Activated naive CD8-positive, alpha-beta T cell treated with anti-CD3 and anti-CD28 coated beads for 36 hours (primary cell): Measurements from ENCODE around the gene NUDCD3. TPM values are rescaled to one million over a fixed set of nuclear protein-coding genes. Genes with fewer than 3 reads are reported as not detected.

Experiments
- DNase-seq: peaks from one replicate; pipeline ENCODE4 v3.0.0; 2021
- H3K27ac Mint-ChIP-seq: one replicate; pipeline ENCODE4 v1.8.0; 2022; ENCODE audit warnings: mild to moderate bottlenecking, moderate library complexity, mixed read lengths
- H3K27me3 Mint-ChIP-seq: one replicate; pipeline ENCODE4 v1.8.0; 2022; ENCODE audit warnings: mild to moderate bottlenecking, mixed read lengths
- H3K36me3 Mint-ChIP-seq: one replicate; pipeline ENCODE4 v1.8.0; 2021; ENCODE audit warnings: mild to moderate bottlenecking, mixed read lengths
- H3K4me1 Mint-ChIP-seq: one replicate; pipeline ENCODE4 v1.8.0; 2021; ENCODE audit warnings: mixed read lengths
- H3K4me3 Mint-ChIP-seq: one replicate; pipeline ENCODE4 v1.8.0; 2022; ENCODE audit warnings: mild to moderate bottlenecking, moderate library complexity, mixed read lengths
- H3K9me3 Mint-ChIP-seq: one replicate; pipeline ENCODE4 v1.8.0; 2022; ENCODE audit warnings: mixed read lengths
- total RNA-seq, 2 experiments: library from RNA; stranded (reverse); gene quantifications; one replicate each; pipeline ENCODE4 v1.2.3, GENCODE V29; 2021

NUDCD3 gene
- total RNA-seq, 2 experiments from 2014 or later, result 94.9 to 96.9 TPM

DNA sequence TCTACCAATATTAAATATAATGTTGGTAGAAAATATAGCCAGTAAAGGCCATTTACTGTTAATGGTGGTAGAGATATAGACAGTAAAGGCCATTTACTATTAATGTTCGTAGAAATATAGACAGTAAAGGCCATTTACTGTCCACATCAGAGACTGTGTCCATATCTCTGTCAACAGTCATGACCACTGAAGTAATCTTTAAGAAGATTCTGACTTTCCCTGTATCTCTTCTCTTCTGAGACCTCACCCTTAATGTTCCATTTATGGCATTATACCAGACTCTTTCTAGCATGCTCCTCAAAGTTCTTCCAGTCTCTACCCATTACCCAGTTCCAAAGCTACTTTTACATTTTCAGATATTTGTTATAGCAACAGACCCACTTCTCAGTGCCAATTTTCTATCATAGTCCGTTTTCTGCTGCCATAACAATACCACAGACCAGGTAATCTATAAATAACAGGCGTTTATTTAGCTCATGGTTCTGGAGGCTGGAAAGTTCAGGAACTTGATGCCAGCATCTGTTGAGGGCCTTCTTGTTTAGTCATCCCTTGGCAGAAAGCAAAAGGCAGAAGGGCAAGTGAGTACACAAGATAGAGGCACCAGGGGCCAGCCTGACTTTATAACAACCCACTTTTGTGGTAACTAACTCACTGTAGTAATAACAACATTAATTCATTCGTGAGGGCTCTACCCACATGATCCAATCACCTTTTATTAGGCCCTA, 7.9 kb upstream of the NUDCD3 start:
- H3K36me3 Mint-ChIP-seq, result no peaks in the 10 kb centered on the region
- H3K9me3 Mint-ChIP-seq, result no peaks in the 10 kb centered on the region
- DNase-seq, result no peak
- peaks cover 9% of the 10 kb centered on the region for H3K27me3 Mint-ChIP-seq
- H3K27ac Mint-ChIP-seq, result no peak overlapping the region
- no peaks in the 10 kb centered on the region for H3K4me1 Mint-ChIP-seq
- no peak overlapping the region for H3K4me3 Mint-ChIP-seq

DNA sequence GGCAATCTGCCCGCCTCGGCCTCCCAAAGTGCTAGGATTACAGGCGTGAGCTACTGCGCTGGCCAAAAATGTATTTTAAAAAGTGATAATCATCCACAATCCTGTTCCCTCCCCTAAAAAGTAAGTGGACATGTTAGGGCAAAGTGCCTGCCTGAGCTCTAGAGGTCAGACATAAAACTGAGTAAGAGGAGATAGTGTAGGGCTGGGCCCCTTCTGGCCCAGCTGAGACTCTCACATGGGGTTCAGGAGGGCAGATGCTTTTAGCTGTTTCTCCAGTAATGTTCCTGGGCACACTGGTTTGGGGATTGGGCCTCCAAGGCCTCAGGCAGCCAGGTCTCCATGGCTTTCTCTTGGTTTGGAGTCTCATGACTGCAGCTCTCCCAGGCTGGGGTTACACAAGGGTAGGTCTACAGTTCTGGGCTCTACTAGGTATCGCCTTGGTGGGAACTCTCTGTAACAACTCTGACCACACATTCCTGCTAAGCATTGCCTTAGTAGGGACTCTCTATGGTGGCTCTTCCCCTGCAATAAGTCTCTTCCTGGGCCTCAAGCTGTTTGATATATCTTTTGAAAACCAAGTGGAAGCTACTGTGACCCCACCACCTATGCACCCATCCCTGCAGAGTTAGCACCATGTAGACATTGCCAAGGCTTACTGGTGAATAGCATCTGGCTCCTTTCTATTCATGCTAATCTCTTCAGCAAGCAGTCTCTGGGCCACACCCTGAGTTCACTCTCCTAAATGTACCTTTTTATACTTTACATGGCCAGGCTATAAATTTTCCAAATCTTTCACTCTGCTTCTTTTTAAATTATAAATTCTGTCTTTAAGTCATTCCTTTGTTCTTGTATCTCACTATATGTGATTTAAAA, 6.9 kb upstream of the NUDCD3 start:
- no peaks in the 10 kb centered on the region for H3K4me1 Mint-ChIP-seq
- H3K36me3 Mint-ChIP-seq, result no peaks in the 10 kb centered on the region
- no peak overlapping the region for H3K27ac Mint-ChIP-seq
- DNase-seq, result no peak
- peaks cover 6% of the 10 kb centered on the region for H3K27me3 Mint-ChIP-seq
- H3K9me3 Mint-ChIP-seq, result no peaks in the 10 kb centered on the region
- H3K4me3 Mint-ChIP-seq, result no peak overlapping the region

DNA sequence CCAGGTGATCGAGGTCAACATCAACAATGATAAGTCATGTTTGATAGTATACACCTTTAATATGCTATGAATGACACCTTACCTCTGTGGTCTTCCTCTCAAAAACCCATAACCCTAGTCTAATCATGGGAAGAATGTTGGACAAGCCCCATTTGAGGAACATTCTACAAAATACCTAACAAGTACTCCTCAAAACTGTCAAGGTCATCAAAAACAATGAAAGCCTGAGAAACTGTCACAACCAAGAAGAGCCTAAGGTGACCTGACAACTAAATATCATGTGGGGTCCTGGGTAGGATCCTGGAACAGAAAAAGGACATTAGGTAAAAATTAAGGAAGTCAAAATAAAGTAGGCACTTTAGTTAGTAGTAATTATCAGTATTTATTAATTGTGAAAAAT, 5.9 kb upstream of the NUDCD3 start:
- H3K27me3 Mint-ChIP-seq, result peaks cover 4% of the 10 kb centered on the region
- no peaks in the 10 kb centered on the region for H3K36me3 Mint-ChIP-seq
- DNase-seq, result no peak
- no peak overlapping the region for H3K27ac Mint-ChIP-seq
- no peaks in the 10 kb centered on the region for H3K4me1 Mint-ChIP-seq
- H3K9me3 Mint-ChIP-seq, result no peaks in the 10 kb centered on the region
- no peak overlapping the region for H3K4me3 Mint-ChIP-seq

DNA sequence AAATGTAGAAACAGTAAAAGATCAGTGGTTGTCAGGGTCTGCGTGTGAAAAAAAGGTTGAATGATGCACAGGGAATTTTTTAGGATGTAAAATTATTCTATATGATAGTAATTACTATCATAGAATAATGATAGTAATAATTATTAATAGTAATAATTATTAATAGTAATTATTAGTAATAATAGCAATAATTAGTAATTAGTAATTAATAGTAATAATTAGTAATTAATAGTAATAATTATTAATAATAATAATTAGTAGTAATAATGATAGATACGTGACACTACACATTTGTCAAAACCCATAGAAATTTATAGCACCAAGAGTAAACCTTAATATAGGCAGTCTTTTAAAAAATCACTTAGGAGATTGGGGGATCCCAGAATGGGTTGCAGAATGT, 4.5 kb upstream of the NUDCD3 start:
- Mint-ChIP-seq H3K36me3 (no peaks in the 10 kb centered on the region), H3K9me3 (no peaks in the 10 kb centered on the region), H3K4me1 (peaks cover 1% of the 10 kb centered on the region)

DNA sequence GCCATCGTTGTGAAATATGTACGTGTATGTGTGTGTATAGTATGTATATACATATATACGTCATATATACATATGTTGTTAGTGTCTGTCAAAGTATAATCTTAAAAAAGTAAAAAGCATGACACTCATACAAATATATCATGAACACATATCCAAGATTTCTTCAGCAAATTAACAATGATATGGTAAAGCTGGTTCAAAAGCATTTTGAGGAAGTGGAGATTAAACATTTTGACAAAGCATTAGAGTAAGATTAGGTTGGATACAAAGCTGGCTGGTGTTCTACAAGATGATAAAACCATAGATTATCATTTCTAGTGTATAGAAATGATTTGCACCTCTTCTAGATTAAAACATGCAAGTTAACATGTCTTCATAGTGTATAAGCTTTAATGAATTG, 771 bp upstream of the NUDCD3 start:
- Mint-ChIP-seq H3K27me3 (no peaks in the 10 kb centered on the region), H3K9me3 (no peaks in the 10 kb centered on the region), H3K27ac (peak overlapping the region; percentile 94)

More for the DNA sequence above, 4.5 kb upstream of the NUDCD3 start:
- Mint-ChIP-seq H3K27ac (no peak overlapping the region), H3K4me3 (no peak overlapping the region), H3K27me3 (peaks cover 4% of the 10 kb centered on the region)
- no peak for DNase-seq

DNA sequence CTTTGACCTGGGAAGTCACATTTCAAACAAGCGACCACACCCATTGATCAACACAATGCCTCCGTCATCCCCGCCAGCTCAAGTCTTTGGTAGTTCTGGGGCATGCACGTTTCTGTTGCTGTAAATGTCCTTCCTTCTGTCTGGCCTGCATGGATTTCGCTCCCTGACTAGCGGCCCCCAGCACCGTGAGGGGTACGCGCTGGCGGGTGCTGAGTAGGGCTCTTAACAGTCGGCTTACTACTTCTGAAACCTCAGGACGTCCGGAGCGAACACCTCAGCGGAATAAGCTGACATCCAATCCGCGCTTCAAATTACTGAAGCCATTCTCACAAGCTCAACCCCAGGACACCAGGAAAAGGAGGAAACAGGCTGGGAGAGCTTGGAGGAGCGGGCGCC, 505 bp downstream of the NUDCD3 start:
- H3K36me3 Mint-ChIP-seq, result peaks cover 29% of the 10 kb centered on the region
- H3K9me3 Mint-ChIP-seq, result no peaks in the 10 kb centered on the region
- H3K27me3 Mint-ChIP-seq, result no peaks in the 10 kb centered on the region
- peak overlapping the region; percentile 94 for H3K27ac Mint-ChIP-seq
- peaks cover 38% of the 10 kb centered on the region for H3K4me1 Mint-ChIP-seq
- peak overlapping the region; percentile 84 for H3K4me3 Mint-ChIP-seq
- DNase-seq, result no peak

More for the DNA sequence above, 771 bp upstream of the NUDCD3 start:
- DNase-seq, result no peak
- Mint-ChIP-seq H3K36me3 (peaks cover 20% of the 10 kb centered on the region), H3K4me1 (peaks cover 28% of the 10 kb centered on the region), H3K4me3 (peak overlapping the region; percentile 84)

DNA sequence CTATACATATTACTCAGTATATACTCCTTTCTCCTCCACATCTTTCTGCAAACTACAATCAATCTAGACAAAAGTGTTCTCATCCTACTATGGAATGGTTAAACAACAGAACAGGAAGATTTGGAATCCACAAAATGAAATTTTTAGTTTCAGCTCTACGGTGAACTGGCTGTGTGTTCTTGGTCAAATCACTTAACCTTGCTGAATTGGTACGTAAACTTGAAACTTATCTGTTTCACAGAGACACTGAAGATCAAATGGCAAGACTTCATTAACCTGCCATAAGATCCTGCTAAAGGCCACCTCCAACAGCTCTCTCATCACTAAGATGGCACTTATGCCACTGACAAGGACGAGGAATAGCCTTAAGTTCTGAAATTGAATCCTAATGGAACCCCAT, 1.5 kb downstream of the NUDCD3 start:
- H3K4me1 Mint-ChIP-seq, result peaks cover 44% of the 10 kb centered on the region
- H3K27ac Mint-ChIP-seq, result no peak overlapping the region
- H3K9me3 Mint-ChIP-seq, result peaks cover under 1% of the 10 kb centered on the region
- no peaks in the 10 kb centered on the region for H3K27me3 Mint-ChIP-seq
- H3K36me3 Mint-ChIP-seq, result peaks cover 38% of the 10 kb centered on the region
- H3K4me3 Mint-ChIP-seq, result peak overlapping the region; percentile 84
- no peak for DNase-seq

DNA sequence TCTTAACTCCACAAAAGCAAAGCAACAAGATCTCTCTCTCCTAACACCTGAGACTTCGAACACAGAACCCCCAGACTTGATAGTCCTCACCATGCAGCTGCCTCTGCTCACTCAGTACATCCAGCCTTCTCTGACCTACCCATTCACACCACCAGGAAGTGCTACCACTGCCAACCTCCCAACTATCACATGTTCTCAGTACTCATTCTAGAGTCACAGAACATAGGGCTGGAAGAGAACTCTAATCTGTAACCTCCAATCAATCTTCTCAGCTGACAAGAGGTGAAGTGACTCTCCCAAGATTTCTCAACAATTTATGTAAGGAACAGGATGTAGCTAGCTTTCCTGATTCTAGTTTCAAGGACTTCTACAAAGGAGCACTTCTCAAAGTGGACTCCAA, 3.8 kb downstream of the NUDCD3 start:
- Mint-ChIP-seq H3K4me3 (no peak overlapping the region), H3K27me3 (no peaks in the 10 kb centered on the region), H3K9me3 (peaks cover 15% of the 10 kb centered on the region), H3K36me3 (peaks cover 59% of the 10 kb centered on the region), H3K27ac (no peak overlapping the region), H3K4me1 (peaks cover 48% of the 10 kb centered on the region)
- no peak for DNase-seq

DNA sequence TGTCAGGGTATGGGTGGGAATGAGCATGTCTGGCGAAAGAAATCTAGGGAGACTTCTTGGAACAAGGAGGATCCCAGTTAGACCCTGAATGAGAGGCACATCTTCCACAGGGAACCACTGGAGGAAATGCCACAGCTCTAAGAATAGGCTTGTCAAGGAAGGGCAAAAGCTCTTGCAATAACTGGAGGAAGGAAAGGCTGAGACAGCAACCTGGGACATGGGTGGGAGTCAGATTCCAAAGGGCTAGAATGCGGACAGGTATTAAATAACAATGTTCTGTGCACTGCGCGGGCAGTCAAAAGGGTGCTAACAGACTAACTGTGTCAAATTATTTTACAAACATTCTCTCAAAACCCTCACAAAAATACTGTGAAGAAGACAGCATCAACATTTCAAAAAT, 4.5 kb downstream of the NUDCD3 start:
- DNase-seq, result no peak
- Mint-ChIP-seq H3K4me3 (no peak overlapping the region), H3K36me3 (peaks cover 66% of the 10 kb centered on the region), H3K27ac (no peak overlapping the region), H3K9me3 (peaks cover 15% of the 10 kb centered on the region), H3K27me3 (no peaks in the 10 kb centered on the region), H3K4me1 (peaks cover 51% of the 10 kb centered on the region)

DNA sequence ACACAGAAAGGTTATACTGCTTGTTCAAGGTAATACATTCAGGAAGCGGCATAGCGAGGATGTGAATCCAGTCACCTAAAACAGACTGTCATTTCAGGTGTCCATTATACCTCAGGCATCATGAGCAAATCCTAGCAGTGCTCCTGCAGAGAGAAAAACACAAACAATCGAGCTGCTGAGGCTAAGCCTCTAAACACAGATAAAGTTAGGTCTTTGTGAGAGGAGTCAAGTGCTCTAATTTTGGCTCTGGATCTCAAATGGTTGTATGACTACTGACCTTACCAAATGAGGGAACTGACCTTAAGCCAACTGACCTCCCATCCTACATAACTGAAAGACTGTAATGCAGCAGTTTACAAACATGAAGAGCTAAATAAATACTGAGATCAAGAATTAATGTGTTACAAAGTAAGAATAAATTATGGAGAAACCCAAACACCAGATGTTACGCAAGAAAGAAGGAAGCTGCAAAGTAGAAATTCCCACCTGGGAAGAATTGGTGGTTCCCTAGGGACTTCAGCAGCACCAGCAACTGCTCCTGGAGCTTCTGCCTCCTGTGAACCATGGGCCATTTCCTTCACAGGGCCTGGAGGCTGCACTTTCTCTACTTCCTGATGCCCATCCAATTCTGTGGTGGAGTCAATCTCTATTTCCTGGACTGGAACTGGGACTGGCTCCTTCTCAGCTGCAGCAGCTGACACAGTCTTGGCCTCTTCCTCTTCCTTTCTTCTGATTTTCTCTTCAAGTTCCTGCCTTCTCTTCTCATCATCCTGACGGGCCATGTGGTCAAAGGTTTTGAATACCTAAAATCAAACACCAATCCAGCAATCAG, 5.8 kb downstream of the NUDCD3 start:
- H3K4me3 Mint-ChIP-seq, result no peak overlapping the region
- H3K4me1 Mint-ChIP-seq, result peaks cover 53% of the 10 kb centered on the region
- H3K9me3 Mint-ChIP-seq, result peaks cover 15% of the 10 kb centered on the region
- H3K27me3 Mint-ChIP-seq, result no peaks in the 10 kb centered on the region
- no peak overlapping the region for H3K27ac Mint-ChIP-seq
- H3K36me3 Mint-ChIP-seq, result peaks cover 70% of the 10 kb centered on the region
- DNase-seq, result no peak

DNA sequence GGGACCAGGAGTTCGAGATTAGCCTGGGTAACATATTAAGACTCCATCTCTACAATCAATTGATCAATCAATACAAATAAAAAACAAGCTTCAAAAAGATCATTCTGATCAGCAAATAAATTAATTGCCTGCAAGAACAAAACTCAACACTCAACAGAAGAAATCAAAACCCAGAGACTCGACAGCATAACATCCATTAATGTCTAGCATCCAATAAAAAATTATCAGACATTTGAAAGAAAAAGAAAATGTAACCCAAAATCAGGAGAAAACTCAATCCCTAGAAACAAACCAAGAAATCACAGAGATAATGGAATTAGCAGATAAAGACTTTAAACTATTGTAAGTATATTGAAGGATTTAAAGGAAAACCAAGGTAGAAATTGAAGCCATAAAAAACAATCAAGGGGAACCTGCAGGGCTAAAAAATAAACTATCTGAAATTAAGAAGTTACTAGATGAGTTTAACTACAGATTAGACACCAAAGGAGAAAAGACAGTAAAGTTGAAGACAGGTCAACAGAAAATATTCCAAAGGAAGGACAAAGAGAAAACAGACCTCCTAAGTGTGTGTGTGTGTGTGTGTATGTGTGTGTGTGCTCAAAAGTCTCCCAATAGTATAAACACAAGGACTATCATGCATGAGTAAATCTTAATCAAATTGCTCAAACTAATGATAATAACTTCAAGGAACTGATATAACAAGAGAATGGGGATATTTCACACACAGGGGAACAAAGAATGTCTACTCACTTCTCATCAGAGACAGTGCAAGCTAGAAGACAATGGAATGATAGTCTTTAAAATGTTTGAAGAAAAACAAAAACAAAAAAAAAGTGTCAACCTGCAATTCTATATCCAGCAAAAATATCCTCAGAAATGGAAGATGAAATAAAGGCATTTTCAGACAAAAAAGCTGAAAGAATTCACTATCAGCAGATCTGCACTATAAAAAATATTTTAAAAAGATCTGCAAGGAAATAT, 7.7 kb downstream of the NUDCD3 start:
- H3K4me3 Mint-ChIP-seq, result no peak overlapping the region
- H3K4me1 Mint-ChIP-seq, result peaks cover 39% of the 10 kb centered on the region
- no peak for DNase-seq
- peaks cover 65% of the 10 kb centered on the region for H3K36me3 Mint-ChIP-seq
- no peak overlapping the region for H3K27ac Mint-ChIP-seq
- no peaks in the 10 kb centered on the region for H3K27me3 Mint-ChIP-seq
- H3K9me3 Mint-ChIP-seq, result peaks cover 15% of the 10 kb centered on the region

DNA sequence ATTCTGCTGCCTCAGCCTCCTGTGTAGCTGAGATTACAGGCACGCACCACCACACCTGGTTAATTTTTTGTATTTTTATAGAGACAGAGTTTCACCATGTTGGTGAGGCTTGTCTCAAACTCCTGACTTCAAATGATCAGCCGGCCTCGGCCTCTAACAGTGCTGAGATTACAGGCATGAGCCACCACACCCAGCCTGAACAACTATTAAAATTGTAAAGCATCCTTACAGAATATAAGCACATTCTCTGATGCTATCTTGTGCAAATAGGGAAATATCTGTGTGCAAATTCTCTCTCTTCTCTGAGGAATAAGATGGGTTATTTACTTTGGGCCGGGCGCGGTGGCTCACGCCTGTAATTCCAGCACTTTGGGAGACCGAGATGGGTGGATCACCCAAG, 12.5 kb downstream of the NUDCD3 start:
- H3K27ac Mint-ChIP-seq, result no peak overlapping the region
- no peaks in the 10 kb centered on the region for H3K27me3 Mint-ChIP-seq
- H3K9me3 Mint-ChIP-seq, result peaks cover 6% of the 10 kb centered on the region
- H3K4me1 Mint-ChIP-seq, result peaks cover 34% of the 10 kb centered on the region
- DNase-seq, result no peak
- H3K36me3 Mint-ChIP-seq, result peaks cover 56% of the 10 kb centered on the region
- no peak overlapping the region for H3K4me3 Mint-ChIP-seq

DNA sequence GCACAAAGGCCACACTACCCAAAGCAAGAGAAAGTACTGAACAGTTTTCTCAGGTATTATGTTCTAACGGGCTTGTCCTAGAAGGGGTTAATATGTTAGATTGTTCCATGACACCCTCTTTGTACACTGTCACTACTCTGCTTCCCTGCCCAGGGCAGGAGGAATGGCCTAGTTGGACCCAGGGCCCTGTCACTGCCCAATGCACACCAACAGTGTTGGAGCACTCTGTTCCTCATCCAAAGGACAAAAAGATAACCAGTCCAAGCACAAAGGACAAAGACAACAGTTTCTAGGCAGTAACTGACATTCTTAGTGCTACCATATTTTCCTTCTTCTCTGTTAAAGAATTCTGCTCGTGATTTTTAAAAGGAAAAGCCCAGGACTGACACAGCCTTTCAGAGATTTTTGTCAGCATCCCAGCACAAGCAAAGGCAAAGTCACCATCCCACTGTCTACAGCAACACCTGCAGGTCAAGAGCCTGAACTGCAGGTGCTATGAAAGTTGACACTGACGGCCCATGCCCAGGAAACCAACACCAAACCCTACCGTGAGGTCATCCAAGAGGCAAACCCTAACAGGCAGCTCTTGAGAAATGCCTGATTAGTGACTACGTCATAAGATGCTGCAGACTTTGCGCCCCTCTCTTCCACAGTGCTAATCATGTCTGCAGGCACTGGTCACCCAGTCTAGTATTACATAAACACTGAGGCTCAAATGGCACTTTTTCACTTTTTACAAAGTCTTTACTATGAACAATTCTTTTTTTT, 13.2 kb downstream of the NUDCD3 start:
- Mint-ChIP-seq H3K4me3 (no peak overlapping the region), H3K9me3 (no peaks in the 10 kb centered on the region), H3K27ac (no peak overlapping the region), H3K27me3 (no peaks in the 10 kb centered on the region), H3K4me1 (peaks cover 37% of the 10 kb centered on the region), H3K36me3 (peaks cover 49% of the 10 kb centered on the region)
- DNase-seq, result peak; percentile 55
